Smooth muscle cell (in vitro differentiated cells): Measurements from ENCODE around the gene PHEX. TPM values are rescaled to one million over a fixed set of nuclear protein-coding genes. Genes with fewer than 3 reads are reported as not detected.

Experiments
- DNase-seq: peaks from one replicate; lab custom pipeline; 2025; ENCODE audit not compliant: unreplicated experiment; lab: John Stamatoyannopoulos, UW
- H2AFZ ChIP-seq: fragments of 200-600 bp; sonication (generic); 2 replicates; pipeline ENCODE4 v1.6.0; 2016; ENCODE audit warnings: antibody characterized with exemption, low read depth, mild to moderate bottlenecking
- H3F3A ChIP-seq: fragments of 200-600 bp; sonication (generic); 2 replicates; pipeline ENCODE4 v1.6.0; 2017; ENCODE audit warnings: antibody characterized with exemption, low read depth
- H3K27ac ChIP-seq: fragments of 200-600 bp; sonication (generic); 2 replicates; pipeline ENCODE4 v1.5.1; 2016; ENCODE audit warnings: low read depth, mild to moderate bottlenecking
- H3K27me3 ChIP-seq: fragments of 200-600 bp; sonication (generic); 2 replicates; pipeline ENCODE4 v1.6.1; 2016; ENCODE audit warnings: low read depth, mild to moderate bottlenecking
- H3K36me3 ChIP-seq: fragments of 200-600 bp; sonication (generic); 2 replicates; pipeline ENCODE4 v1.5.1; 2016; ENCODE audit warnings: low read depth
- H3K4me1 ChIP-seq: fragments of 200-600 bp; sonication (generic); 2 replicates; pipeline ENCODE4 v1.5.1; 2016; ENCODE audit warnings: low read depth
- H3K4me2 ChIP-seq: fragments of 200-600 bp; sonication (generic); 2 replicates; pipeline ENCODE4 v1.6.0; 2016; ENCODE audit warnings: mild to moderate bottlenecking
- H3K4me3 ChIP-seq: fragments of 200-600 bp; sonication (generic); 2 replicates; pipeline ENCODE4 v1.5.1; 2016; ENCODE audit warnings: mild to moderate bottlenecking
- H3K79me2 ChIP-seq: fragments of 200-600 bp; sonication (generic); 2 replicates; pipeline ENCODE4 v1.6.0; 2016; ENCODE audit warnings: low read depth, mild to moderate bottlenecking
- H3K9ac ChIP-seq: fragments of 200-600 bp; sonication (generic); 2 replicates; pipeline ENCODE4 v1.6.0; 2016; ENCODE audit warnings: low read depth
- H3K9me3 ChIP-seq: fragments of 200-600 bp; sonication (generic); replicated peaks from 2 replicates; pipeline ENCODE4 v1.5.1; 2016; ENCODE audit warnings: low read depth
- H4K20me1 ChIP-seq: fragments of 200-600 bp; sonication (generic); 2 replicates; pipeline ENCODE4 v1.6.0; 2016; ENCODE audit warnings: low read depth
- WGBS: methylation state at CpG from one replicate; pipeline ENCODE4 v1.1.7; 2016; ENCODE audit warnings: low lambda C conversion rate; 5-methylcytosine and 5-hydroxymethylcytosine counted together
- polyA plus RNA-seq: library from polyadenylated mRNA; unstranded; fragments of >200 nt; fragmentation: Nextera tagmentation; extraction: Ambion mirVana; gene quantifications from 2 replicates; pipeline ENCODE4 v1.2.1, GENCODE V29; 2016
- total RNA-seq: library from RNA; depleted of rRNA; stranded (reverse); fragments of >200 nt; gene quantifications from 2 replicates; pipeline ENCODE4 v1.2.3, GENCODE V29; 2014
- TF ChIP-seq, protein P1 (sequence below): fragments of 200-600 bp; sonication (generic); IDR thresholded peaks from 2 replicates; pipeline ENCODE4 v1.5.1; 2017; ENCODE audit warnings: borderline replicate concordance, mild to moderate bottlenecking, antibody characterized with exemption; ENCODE audit not compliant: insufficient read depth, poor library complexity, severe bottlenecking

PHEX gene
- total and polyA plus RNA-seq, 2 experiments from 2014 or later: not detected

DNA sequence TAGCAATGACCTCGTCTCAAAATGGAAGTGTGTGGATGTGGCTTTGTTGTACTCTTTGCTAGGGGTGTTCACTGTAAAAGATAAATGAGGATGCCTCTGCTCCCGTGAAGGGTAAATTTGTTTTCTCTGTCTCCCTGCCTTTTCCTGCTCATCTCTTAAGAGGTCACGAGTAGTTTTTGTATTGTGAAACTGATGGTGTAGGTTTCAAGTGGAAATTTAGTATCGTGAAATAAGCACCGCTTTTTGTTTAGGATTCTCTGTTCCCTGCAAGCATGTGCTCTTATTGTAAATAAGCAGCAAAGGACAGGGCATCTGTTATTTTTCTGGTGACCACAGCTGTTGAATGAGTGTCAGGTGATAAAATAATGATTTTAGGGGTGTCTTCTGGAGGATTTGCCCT, 104.6 kb downstream of the PHEX start:
- no peak overlapping the region for H3K9ac ChIP-seq
- H3K4me2 ChIP-seq: no peak overlapping the region
- WGBS: 68% methylated on average over 5 of the region's 5 CpGs

DNA sequence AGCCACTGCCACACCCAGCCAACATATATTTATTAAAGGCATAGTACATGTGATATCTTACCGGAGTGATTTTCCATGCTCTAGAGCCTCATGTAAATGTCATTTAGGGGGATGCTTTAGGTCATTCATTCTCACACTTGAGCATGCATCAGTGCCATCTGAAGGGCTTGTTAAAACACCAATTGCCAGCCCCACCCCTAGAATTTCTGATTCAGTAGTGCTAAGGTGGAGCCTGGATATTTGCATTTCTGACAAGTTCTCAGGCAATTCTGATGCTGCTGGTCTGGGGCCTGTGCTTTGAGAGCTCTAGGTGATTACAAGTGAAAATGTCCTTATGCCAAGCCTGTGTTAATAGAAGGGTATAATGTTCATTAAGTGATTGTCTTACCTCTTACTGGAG, 107.7 kb downstream of the PHEX start:
- 100% methylated on average over 1 of the region's 1 CpG for WGBS
- Histone ChIP-seq H3K36me3 (no peaks in the 10 kb centered on the region), H3K4me2 (no peak overlapping the region), H3K4me3 (no peak overlapping the region), H3K9me3 (no peaks in the 10 kb centered on the region), H4K20me1 (no peaks in the 10 kb centered on the region), H3K4me1 (no peaks in the 10 kb centered on the region), H3K79me2 (no peaks in the 10 kb centered on the region), H3K27me3 (no peaks in the 10 kb centered on the region), H3K27ac (no peak overlapping the region), H2AFZ (no peak overlapping the region), H3F3A (no peaks in the 10 kb centered on the region), H3K9ac (no peak overlapping the region)
- DNase-seq: no peak
- TF ChIP-seq, protein P1, sequence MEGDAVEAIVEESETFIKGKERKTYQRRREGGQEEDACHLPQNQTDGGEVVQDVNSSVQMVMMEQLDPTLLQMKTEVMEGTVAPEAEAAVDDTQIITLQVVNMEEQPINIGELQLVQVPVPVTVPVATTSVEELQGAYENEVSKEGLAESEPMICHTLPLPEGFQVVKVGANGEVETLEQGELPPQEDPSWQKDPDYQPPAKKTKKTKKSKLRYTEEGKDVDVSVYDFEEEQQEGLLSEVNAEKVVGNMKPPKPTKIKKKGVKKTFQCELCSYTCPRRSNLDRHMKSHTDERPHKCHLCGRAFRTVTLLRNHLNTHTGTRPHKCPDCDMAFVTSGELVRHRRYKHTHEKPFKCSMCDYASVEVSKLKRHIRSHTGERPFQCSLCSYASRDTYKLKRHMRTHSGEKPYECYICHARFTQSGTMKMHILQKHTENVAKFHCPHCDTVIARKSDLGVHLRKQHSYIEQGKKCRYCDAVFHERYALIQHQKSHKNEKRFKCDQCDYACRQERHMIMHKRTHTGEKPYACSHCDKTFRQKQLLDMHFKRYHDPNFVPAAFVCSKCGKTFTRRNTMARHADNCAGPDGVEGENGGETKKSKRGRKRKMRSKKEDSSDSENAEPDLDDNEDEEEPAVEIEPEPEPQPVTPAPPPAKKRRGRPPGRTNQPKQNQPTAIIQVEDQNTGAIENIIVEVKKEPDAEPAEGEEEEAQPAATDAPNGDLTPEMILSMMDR: no peak

More for the DNA sequence above, 104.6 kb downstream of the PHEX start:
- Histone ChIP-seq H3K9me3 (no peaks in the 10 kb centered on the region), H2AFZ (no peak overlapping the region), H3K4me1 (no peaks in the 10 kb centered on the region), H3K79me2 (no peaks in the 10 kb centered on the region), H3K27ac (no peak overlapping the region), H3F3A (no peaks in the 10 kb centered on the region), H3K4me3 (no peak overlapping the region), H3K36me3 (no peaks in the 10 kb centered on the region), H3K27me3 (no peaks in the 10 kb centered on the region), H4K20me1 (no peaks in the 10 kb centered on the region)
- DNase-seq: no peak
- TF ChIP-seq, protein P1: no peak

DNA sequence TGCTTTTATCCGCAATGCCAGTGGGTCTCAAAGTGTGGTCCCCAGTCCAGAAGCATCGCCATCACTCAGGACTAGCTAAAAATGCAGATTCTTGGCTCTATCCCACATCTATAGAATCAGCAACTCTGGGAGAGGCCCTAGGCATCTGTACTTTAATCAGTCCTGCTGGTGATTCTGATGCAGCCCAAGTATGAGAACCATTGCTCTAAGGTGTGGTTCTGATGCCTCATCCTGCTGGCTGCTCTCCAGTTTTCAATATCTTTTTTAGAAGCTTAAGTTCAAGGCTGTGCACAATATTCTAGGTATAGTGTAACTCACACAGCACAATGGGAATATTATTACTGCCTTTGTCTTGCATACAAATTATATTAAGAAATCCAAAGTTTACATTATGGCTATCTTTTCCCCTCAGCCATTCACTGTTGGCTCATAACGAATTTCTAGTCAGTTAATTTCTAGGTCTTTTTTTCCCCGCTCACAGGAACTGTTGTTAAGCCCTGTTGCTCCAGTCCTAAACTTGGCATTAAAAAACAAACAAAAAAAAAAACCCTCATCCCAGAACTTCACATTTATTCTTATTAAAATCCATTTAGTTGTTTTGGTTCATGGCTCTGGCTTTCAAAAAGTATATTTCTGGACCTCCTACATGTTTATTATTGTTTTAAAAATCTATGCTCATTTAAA, 109.1 kb downstream of the PHEX start:
- H3K27me3 ChIP-seq: no peaks in the 10 kb centered on the region
- H3K4me3 ChIP-seq: no peak overlapping the region
- 80% methylated on average over 4 of the region's 4 CpGs for WGBS
- no peaks in the 10 kb centered on the region for H3K36me3 ChIP-seq
- no peak overlapping the region for H2AFZ ChIP-seq
- no peaks in the 10 kb centered on the region for H3K4me1 ChIP-seq
- no peaks in the 10 kb centered on the region for H4K20me1 ChIP-seq
- TF ChIP-seq, protein P1: no peak
- no peaks in the 10 kb centered on the region for H3F3A ChIP-seq
- no peak overlapping the region for H3K27ac ChIP-seq
- H3K9ac ChIP-seq: no peak overlapping the region
- H3K4me2 ChIP-seq: no peak overlapping the region
- no peaks in the 10 kb centered on the region for H3K9me3 ChIP-seq
- DNase-seq: no peak
- H3K79me2 ChIP-seq: no peaks in the 10 kb centered on the region

DNA sequence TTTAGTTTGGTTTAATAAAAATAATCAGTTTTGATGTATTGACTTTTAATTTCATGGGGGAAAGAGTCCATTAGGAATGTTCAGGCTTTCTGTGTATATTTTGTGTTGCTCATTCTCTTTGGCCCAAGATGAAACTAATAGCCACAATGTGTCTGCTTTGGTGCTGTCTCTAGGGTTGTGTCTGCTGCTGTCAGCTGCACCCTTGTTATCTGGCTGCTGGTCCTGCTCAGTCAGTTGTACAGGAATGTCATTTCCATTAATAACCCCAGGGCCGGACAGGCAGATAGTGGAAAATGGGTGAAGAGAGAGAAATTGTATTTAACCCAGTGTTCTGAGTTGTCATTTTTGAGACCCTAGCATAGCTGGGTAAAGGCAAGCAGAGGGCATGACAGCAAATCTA, 115.1 kb downstream of the PHEX start:
- no peak for DNase-seq
- Histone ChIP-seq H3K36me3 (no peaks in the 10 kb centered on the region), H3K27ac (no peak overlapping the region), H3K27me3 (no peaks in the 10 kb centered on the region), H3F3A (no peaks in the 10 kb centered on the region), H4K20me1 (no peaks in the 10 kb centered on the region), H3K4me3 (no peak overlapping the region), H3K4me1 (no peaks in the 10 kb centered on the region), H3K9ac (no peak overlapping the region), H3K4me2 (no peak overlapping the region), H2AFZ (no peak overlapping the region), H3K79me2 (no peaks in the 10 kb centered on the region), H3K9me3 (peaks cover 3% of the 10 kb centered on the region)
- TF ChIP-seq, protein P1: no peak
- WGBS: 30% methylated on average over 1 of the region's 1 CpG
